Endodermal cell (in vitro differentiated cells): ENCODE results near the gene PIP5K1C. TPM values are rescaled to one million over a fixed set of nuclear protein-coding genes. Genes with fewer than 3 reads are reported as not detected.
"Not testable (repeated sequence)": the region's sequence is repeated elsewhere in the genome, so short reads cannot be mapped to it uniquely, and the experiment has no call there.

Source experiments
- DNase-seq: peaks from one replicate; pipeline ENCODE4 v3.0.0-alpha.2; 2017
- H3K27ac ChIP-seq: 2 replicates; pipeline ENCODE4 v1.5.1; 2013; ENCODE audit warnings: mild to moderate bottlenecking, low read depth, low read length, moderate library complexity
- H3K27me3 ChIP-seq: 2 replicates; pipeline ENCODE4 v1.6.1; 2013; ENCODE audit warnings: mild to moderate bottlenecking, low read length, moderate library complexity; ENCODE audit not compliant: insufficient read depth, control insufficient read depth, poor library complexity, severe bottlenecking
- H3K36me3 ChIP-seq: 2 replicates; pipeline ENCODE4 v1.7.0; 2013; ENCODE audit warnings: mild to moderate bottlenecking, low read length, moderate library complexity; ENCODE audit not compliant: control insufficient read depth, insufficient read depth
- H3K4me1 ChIP-seq: one replicate; pipeline ENCODE4 v1.7.0; 2013; ENCODE audit warnings: low read length; ENCODE audit not compliant: control insufficient read depth, insufficient read depth
- H3K4me3 ChIP-seq: 2 replicates; pipeline ENCODE4 v1.5.1; 2013; ENCODE audit warnings: mild to moderate bottlenecking, low read length, moderate library complexity
- H3K9ac ChIP-seq: 2 replicates; pipeline ENCODE4 v1.6.1; 2013; ENCODE audit warnings: mild to moderate bottlenecking, low read length, moderate library complexity; ENCODE audit not compliant: poor library complexity, severe bottlenecking; ENCODE audit errors: extremely low read depth
- H3K9me3 ChIP-seq: 2 replicates; pipeline ENCODE4 v1.6.1; 2013; ENCODE audit warnings: mild to moderate bottlenecking, low read length, moderate library complexity; ENCODE audit not compliant: control insufficient read depth
- H3K27ac Mint-ChIP-seq: 2 replicates; pipeline ENCODE4 v1.8.0; 2020; ENCODE audit warnings: mixed read lengths
- H3K27me3 Mint-ChIP-seq: 2 replicates; pipeline ENCODE4 v1.8.0; 2021; ENCODE audit warnings: mild to moderate bottlenecking, mixed read lengths; ENCODE audit not compliant: insufficient read depth
- H3K36me3 Mint-ChIP-seq: 2 replicates; pipeline ENCODE4 v1.8.0; 2020; ENCODE audit warnings: low read depth, mixed read lengths
- H3K4me1 Mint-ChIP-seq: 2 replicates; pipeline ENCODE4 v1.8.0; 2020; ENCODE audit warnings: mixed read lengths
- H3K4me3 Mint-ChIP-seq: 2 replicates; pipeline ENCODE4 v1.8.0; 2020; ENCODE audit warnings: mild to moderate bottlenecking, moderate library complexity, mixed read lengths
- H3K9me3 Mint-ChIP-seq: 2 replicates; pipeline ENCODE4 v1.8.0; 2020; ENCODE audit warnings: mild to moderate bottlenecking, mixed read lengths
- WGBS, 2 experiments: methylation state at CpG; one replicate each; pipeline versions ENCODE4 v1.1.5 to v1.1.7; 2013; ENCODE audit warnings: missing lambda C conversion rate in 2 of 2, mixed read lengths in 1 of 2; ENCODE audit not compliant: insufficient coverage in 1 of 2, insufficient read length in 1 of 2; 5-methylcytosine and 5-hydroxymethylcytosine counted together
- total RNA-seq, 2 donors: library from RNA; stranded (reverse); fragmentation: NEBNext Ultra II Directional in 1 of 2; extraction: Animal tissue kit (Norgen Biotek cat#: 25700) in 1 of 2; gene quantifications; 2 replicates in 1 of 2; 3 replicates in 1 of 2; pipeline ENCODE4 v1.2.1, GENCODE V29; 2021
- TF ChIP-seq, protein P1 (sequence below): fragments of 200-600 bp; sonication (generic); conservative IDR thresholded peaks from 2 replicates; pipeline ENCODE4 v1.5.0; 2021; ENCODE audit warnings: antibody characterized with exemption, mild to moderate bottlenecking

Gene PIP5K1C
- total RNA-seq, 2 donors from 2014 or later: 43.5 to 51.5 TPM

DNA sequence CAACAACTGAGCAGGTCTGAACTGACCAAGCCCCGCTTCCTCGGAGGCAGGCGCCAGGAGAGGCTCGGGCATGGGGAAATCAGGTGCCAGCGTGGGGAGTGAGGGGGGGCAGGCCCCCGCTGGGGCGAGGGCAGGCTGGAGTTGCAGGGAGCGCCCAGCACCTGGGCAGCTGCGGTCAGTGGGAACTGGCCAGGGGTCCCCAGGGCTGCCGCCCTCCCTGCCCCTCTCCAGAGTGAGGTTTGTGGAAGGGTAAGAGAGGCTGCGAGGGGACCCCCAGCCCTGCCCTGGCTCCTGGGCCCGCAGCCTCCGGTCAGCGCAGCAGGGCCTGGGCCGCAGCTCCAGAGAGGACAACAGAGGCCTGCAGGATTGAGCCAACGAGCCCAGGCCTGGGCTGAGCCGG is 32.5 kb downstream of the PIP5K1C start:
- Histone ChIP-seq H3K9me3 (no peaks in the 10 kb centered on the region), H3K27ac (peak overlapping the region; percentile 66), H3K4me3 (no peak overlapping the region), H3K4me1 (no peaks in the 10 kb centered on the region), H3K9ac (no peak overlapping the region), H3K27me3 (no peaks in the 10 kb centered on the region), H3K36me3 (peaks cover 13% of the 10 kb centered on the region)
- Mint-ChIP-seq H3K27me3 (no peaks in the 10 kb centered on the region), H3K4me1 (peaks cover 9% of the 10 kb centered on the region), H3K9me3 (no peaks in the 10 kb centered on the region), H3K36me3 (peaks cover 15% of the 10 kb centered on the region), H3K4me3 (no peak overlapping the region), H3K27ac (no peak overlapping the region)
- WGBS, 2 experiments: 94 to 97% methylated on average over 12 to 17 of the region's 17 CpGs
- no peak for DNase-seq
- TF ChIP-seq, protein P1, sequence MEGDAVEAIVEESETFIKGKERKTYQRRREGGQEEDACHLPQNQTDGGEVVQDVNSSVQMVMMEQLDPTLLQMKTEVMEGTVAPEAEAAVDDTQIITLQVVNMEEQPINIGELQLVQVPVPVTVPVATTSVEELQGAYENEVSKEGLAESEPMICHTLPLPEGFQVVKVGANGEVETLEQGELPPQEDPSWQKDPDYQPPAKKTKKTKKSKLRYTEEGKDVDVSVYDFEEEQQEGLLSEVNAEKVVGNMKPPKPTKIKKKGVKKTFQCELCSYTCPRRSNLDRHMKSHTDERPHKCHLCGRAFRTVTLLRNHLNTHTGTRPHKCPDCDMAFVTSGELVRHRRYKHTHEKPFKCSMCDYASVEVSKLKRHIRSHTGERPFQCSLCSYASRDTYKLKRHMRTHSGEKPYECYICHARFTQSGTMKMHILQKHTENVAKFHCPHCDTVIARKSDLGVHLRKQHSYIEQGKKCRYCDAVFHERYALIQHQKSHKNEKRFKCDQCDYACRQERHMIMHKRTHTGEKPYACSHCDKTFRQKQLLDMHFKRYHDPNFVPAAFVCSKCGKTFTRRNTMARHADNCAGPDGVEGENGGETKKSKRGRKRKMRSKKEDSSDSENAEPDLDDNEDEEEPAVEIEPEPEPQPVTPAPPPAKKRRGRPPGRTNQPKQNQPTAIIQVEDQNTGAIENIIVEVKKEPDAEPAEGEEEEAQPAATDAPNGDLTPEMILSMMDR: no peak

DNA sequence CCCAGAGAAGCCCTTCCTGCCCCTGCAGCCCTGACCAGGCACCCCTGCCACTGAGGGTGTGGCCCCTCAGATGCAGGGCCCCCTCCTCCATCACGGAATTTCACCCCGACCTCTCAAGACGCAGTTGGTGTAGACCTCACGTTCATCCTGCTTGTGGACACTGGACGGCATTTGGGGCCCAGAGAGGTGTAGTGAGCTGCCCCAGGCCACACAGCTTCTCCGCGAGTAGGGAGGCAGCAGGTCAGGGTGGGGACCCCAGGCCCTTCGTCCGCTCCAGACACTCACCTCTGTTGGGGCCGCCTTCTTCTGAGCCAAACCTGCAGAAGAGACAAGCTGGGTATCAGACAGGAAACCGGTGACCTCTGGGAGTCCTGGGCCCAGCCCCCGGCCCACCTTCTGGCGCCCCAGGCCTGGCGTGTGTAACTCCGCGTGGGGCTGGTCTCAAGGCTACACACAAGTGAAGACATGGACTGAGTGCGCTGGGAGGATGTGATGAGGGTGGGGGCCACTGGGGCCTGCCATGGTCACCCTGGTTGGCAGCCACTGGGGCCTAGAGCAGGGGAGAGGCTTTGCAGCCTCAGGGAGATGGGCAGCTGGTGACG is 33.1 kb downstream of the PIP5K1C start:
- Mint-ChIP-seq H3K4me3 (no peak overlapping the region), H3K4me1 (peaks cover 5% of the 10 kb centered on the region), H3K9me3 (no peaks in the 10 kb centered on the region), H3K36me3 (peaks cover 18% of the 10 kb centered on the region), H3K27me3 (no peaks in the 10 kb centered on the region), H3K27ac (no peak overlapping the region)
- Histone ChIP-seq H3K27ac (no peak overlapping the region), H3K4me1 (no peaks in the 10 kb centered on the region), H3K9ac (no peak overlapping the region), H3K9me3 (no peaks in the 10 kb centered on the region), H3K4me3 (no peak overlapping the region), H3K27me3 (no peaks in the 10 kb centered on the region), H3K36me3 (peaks cover 15% of the 10 kb centered on the region)
- DNase-seq: no peak
- WGBS, 2 experiments: 94 to 96% methylated on average over 14 to 18 of the region's 18 CpGs
- TF ChIP-seq, protein P1: no peak

DNA sequence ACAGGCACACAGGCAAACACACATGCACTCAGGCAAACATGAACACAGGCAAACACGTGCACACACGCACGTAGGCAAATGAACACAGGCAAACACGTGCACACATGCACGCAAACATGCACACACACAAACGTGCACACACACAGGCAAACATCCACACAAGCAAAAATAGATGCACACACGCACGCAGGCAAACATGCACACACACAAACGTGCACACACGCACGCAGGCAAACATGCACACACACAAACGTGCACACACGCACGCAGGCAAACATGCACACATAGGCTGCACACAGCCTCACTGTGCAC is 33.8 kb downstream of the PIP5K1C start:
- not testable (repeated sequence) for DNase-seq, H3K4me3 Mint-ChIP-seq, H3K9ac ChIP-seq, H3K27me3 ChIP-seq, H3K4me1 Mint-ChIP-seq, H3K9me3 Mint-ChIP-seq, H3K27me3 Mint-ChIP-seq, H3K9me3 ChIP-seq, H3K4me1 ChIP-seq, H3K27ac ChIP-seq, H3K4me3 ChIP-seq
- WGBS, 2 experiments: 93 to 94% methylated on average over 13 to 14 of the region's 14 CpGs
- peak overlapping the region; percentile 78 for H3K27ac Mint-ChIP-seq
- peaks cover 18% of the 10 kb centered on the region for H3K36me3 ChIP-seq
- H3K36me3 Mint-ChIP-seq: peaks cover 21% of the 10 kb centered on the region
